HG03025 (cell line): Measurements from ENCODE around the gene ZSWIM6.

ENCODE experiments used
- ATAC-seq: cut with Tn5 transposase; IDR thresholded peaks from one replicate; pipeline ENCODE4 v1.9.1; 2021; ENCODE audit warnings: mild to moderate bottlenecking, moderate library complexity; ENCODE audit not compliant: unreplicated experiment, low FRiP score

ZSWIM6 gene

GRCh38 chr5:61353293-61353692 is 21.2 kb downstream of the ZSWIM6 start:
- no peak for ATAC-seq

GRCh38 chr5:61354199-61354598 is 22.1 kb downstream of the ZSWIM6 start:
- ATAC-seq, result no peak

- no peak for ATAC-seq
These were observed 25.7 kb downstream of the ZSWIM6 start for GRCh38 chr5:61357745-61358144.

DNA sequence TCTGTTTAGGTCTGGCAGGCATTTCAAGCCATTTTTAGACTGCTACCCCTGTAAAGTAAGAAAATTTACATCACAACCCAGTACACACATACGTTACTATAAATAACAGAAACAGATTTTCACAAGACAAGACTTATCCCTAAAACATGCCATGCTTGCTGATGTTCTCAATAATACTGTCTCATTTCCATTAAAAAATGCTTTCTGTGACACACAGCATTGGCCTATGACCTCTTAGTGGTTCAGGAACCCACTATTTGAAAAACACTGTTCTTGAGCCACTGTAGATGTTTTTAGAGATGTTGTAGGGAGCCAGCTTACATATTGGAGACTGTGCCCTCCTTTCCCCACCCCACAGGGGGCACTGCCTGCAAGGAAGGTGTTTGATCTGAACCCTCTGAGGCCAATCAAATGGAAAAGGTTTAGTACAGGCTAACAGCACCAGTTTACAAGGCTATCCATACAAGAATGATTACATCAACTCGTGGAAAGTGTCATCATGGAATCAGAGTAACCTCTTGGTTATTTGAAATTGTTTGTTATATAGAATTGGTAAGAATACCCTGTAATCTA is 30.8 kb downstream of the ZSWIM6 start:
- no peak for ATAC-seq

DNA sequence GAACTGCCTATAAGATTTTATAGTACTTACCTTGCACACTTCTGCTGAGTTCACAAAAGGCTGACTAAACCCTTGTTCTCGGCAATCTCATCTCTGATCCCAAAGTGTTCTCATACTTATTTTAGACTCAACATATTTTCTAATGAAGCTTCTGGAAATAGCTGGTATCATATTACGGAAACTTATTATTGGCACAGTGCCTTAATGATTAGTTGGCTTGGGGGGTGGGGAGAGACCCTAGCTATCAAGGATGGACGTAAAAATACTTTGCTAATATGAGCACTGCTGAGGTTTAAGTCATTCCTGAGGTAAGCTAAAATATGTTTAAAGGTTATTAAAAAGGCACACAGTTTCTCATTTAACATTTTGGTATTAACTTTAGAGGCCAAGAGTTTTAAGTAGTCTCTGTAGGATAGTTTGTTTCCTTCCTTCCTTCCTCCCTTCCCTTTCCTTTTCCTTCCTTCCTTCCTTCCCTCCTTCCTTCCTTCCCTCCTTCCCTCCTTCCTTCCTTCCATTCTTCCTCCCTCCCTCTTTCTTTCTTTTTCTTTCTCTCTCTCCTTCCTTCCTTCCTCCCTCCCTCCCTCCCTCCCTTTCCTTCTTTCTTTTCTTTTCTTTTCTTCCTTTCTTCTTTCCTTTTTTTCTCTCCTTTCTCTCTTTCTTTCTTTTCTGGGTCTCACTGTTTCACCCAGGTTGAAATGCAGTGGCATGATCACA is 31.5 kb downstream of the ZSWIM6 start:
- no peak for ATAC-seq

GRCh38 chr5:61366497-61367240 is 34.6 kb downstream of the ZSWIM6 start:
- no peak for ATAC-seq

DNA sequence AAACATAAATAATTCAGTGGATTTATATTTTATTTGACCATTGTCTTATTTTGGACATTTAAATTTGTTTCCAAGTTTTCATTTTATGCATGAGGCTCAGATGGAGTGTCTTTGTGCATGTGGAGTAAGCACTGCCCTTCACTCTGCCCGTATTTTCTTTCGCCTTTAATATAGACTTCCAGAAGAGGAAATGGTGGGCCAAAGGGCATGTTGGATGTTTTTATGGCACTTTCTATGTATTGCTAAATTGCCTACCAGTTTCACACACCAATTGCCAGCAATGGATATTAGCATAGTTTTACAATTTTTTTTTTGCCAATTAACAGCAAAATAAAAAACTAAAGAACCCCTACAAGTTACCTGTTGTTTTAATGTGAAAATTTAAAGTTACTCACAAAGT is 38.4 kb downstream of the ZSWIM6 start:
- no peak for ATAC-seq

- ATAC-seq, result no peak
These were observed 39.4 kb downstream of the ZSWIM6 start for GRCh38 chr5:61371474-61371873.

DNA sequence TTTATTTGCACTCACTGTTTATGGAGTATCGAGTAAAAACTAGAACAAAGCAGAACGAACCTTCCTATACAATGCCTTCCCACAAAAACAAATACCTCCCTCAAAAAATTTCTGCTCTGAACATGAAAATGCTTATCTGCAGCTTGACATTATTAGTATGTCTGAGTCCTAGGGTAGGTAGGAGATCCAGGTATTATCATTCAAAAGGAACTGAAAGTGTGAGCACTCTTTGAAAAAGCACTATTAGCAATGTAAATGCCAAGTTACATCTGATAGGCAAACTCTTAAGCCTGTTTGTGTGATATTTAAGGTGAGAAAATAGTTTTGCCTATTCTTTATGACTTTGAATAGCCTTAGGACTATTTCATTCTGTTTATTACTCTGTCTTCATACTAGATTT is 47.6 kb downstream of the ZSWIM6 start:
- ATAC-seq, result no peak

- ATAC-seq, result no peak
These were observed 49.9 kb downstream of the ZSWIM6 start for GRCh38 chr5:61381968-61382367.

DNA sequence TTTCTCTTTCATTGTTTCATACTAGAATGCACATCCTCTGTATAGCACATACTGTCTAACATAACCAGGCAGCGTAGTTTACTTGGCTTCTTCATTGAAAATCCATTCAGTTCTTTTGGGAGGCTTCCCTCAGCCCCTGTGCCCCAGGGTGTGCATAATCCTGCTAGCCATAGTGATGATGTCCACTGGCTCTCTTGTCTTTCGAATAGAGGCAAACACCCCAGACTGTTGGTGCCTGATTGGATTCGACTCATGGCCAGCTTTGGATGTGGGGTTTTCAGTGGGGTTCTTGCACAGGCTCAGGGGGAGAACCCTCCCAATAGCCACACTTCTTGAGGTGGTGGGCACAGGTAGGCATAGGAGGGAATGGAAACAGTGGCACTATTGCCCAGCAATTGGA is 53.6 kb downstream of the ZSWIM6 start:
- no peak for ATAC-seq

GRCh38 chr5:61386045-61386800 is 54.2 kb downstream of the ZSWIM6 start:
- ATAC-seq, result no peak

- ATAC-seq, result no peak
These were observed 57.6 kb downstream of the ZSWIM6 start for GRCh38 chr5:61389609-61390008.

DNA sequence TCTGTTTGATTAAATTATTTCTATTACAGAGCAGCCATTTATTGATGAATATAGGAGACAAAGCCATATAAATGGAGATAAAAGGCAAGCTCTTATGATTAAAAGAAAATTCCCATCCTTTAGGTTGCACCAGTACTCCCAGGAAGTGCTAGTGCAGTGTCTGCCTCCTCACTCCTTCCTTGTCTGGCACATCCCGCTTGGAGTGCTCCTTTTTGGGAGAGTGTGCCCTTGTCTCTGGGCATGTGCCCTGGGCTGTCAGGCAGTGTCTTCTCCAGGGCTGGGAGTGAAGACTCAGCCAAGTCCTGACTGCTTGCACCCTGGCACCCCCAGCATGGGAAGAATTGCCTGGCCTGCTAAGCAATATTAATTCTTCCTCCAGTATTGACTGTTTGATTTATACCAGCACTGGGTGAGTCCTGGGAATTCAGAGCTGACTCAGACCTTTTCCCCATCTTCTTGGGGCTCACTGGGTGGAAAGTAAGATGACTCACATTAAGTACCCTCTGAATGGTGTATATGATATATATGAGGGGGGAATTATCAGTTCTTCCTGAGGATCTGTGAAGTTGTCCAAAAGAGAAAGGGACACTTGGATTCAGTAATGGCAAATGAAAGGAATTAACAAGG is 62.1 kb downstream of the ZSWIM6 start:
- ATAC-seq, result no peak

DNA sequence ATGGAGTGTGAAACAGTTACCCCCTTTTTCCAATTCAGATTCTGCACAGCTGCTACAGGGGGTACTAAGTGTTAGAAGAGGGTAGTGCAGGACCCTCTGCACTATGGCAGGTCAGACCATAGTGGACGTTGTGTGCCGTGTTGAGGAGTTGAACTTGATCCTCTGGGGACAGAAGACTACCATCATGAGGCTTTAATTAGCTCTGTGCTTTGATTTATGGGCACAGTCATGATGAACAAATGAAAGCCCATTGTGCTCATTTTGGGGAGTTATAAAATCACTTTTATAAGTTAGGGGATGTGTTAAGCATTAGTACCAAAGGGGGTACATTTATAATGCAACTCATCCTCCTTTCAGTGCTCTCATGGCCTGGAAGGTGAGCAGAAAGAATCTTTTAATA is 62.7 kb downstream of the ZSWIM6 start:
- no peak for ATAC-seq

DNA sequence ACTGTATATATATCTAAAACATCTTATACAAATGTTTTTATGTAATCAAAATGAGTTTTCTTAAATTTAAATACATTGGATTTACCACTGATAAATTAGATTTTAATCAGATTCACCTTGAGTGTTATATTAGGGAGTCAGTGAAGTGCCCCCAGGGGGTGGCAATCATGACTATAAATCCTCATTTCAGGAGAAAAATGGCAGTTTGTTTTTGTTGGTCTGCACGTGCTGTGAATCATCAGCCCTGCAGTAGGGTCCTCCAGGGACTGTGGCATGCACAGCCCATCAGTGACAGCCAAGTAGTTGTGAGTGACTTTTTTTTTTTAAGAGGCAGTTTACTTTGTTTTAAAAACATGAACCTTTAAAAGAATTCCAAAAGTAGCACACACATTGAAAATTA is 65.2 kb downstream of the ZSWIM6 start:
- no peak for ATAC-seq

GRCh38 chr5:61397937-61398336 is 65.9 kb downstream of the ZSWIM6 start:
- ATAC-seq, result no peak

DNA sequence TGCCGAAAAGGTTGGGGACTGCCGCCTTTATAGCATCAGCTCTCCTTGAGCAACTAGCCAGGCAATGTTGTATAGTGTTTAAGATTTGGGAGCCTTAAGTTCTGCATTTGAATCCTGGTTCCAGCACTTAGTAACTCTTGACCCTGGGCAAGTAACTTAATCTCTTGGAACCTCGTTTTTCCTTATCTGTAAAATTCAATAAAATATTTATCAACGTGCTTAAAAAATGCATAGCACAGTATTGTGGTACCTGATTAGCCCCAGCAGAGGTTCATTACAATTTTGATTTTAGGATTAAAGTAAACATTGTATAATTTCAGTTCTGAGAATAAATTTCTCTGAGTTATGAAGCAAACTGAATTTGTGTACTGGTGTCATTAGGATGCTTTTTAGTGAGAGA is 66.4 kb downstream of the ZSWIM6 start:
- ATAC-seq, result no peak

- ATAC-seq, result no peak
These were observed 67.6 kb downstream of the ZSWIM6 start for GRCh38 chr5:61399679-61400078.

DNA sequence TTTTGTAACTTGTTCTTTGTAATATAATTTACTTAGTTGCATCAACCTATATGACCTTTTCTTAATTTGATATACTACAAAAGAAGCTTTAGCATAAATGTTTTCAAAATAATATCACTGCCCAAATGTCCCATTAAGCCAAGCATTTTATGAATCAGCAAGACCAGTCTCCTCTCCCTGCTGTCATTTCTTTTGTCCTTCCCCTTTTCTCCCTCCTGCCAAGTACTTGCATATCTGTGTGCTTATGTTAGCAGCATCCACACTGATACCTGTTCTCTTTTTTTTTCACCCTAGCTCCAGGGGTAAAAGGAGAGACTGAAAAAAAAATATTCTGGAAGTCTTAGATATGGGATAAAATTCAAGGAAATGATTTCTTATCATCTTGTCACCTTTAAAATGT is 69.7 kb downstream of the ZSWIM6 start:
- ATAC-seq, result no peak
